ENCODE measurements around the gene LRMDA. TPM values are rescaled to one million over a fixed set of nuclear protein-coding genes. Genes with fewer than 3 reads are reported as not detected.

The LRMDA gene
- total and polyA plus RNA-seq, 2 donors (not counting 1 experiment from before 2014, with no cell fraction given) = 0.12 TPM; not detected in 1

DNA sequence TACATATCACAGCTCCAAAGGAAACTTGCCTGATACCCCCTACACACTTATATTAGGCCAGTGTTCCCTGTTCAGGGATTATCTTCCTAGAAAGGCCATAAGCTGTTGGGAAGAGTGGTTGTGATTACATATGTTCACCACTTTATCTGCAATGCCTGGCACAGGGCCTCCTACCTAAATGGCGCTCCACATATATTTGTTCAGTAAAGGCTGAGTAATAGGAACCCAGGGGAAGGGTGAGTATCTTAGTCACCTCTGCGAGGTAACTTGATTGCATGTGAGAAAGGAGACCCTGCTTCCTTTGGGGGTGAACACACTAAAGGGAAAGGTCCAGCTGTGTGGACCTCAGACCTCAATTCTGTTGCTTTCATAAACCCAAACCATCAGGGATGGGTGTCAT, 896.0 kb downstream of the LRMDA start:
- Mint-ChIP-seq H3K4me3 (no peak overlapping the region), H3K9me3 (ENCODE audit: insufficient read depth) (no peaks in the 10 kb centered on the region), H3K27ac (no peak overlapping the region), H3K27me3 (no peaks in the 10 kb centered on the region), H3K4me1 (no peaks in the 10 kb centered on the region)
- CTCF ChIA-PET = no interaction called here
- WGBS (ENCODE audit: insufficient coverage) = 92% methylated on average over 2 of the region's 2 CpGs
- H3K9ac ChIP-seq (ENCODE audit: low read length) = no peak overlapping the region
- TF ChIP-seq EZH2 (IDR thresholded peaks at IDR 0.05; ENCODE audit: borderline replicate concordance, insufficient read depth, low read depth, low read length, poor library complexity, severe bottlenecking) (no peak), CTCF (IDR thresholded peaks at IDR 0.05) (no peak)
- H3K27ac ChIP-seq (ENCODE audit: low read length in 2 of 2) = no peak overlapping the region
- no peak overlapping the region for H3K4me3 ChIP-seq (ENCODE audit: control extremely low read depth in 1 of 5, extremely low read depth in 1 of 5, insufficient read depth in 1 of 5, low read depth in 2 of 5, low read length in 4 of 5)
- H3K4me1 ChIP-seq (ENCODE audit: control insufficient read depth in 2 of 2, insufficient read depth in 2 of 2, low read length in 2 of 2) = no peaks in the 10 kb centered on the region
- no peak overlapping the region for H3K4me2 ChIP-seq (replicated peaks; ENCODE audit: low read depth, low read length, poor library complexity, severe bottlenecking)
- POLR2A ChIA-PET = no interaction called here
- H3K27me3 ChIP-seq (replicated peaks in 1 of 4; ENCODE audit: control extremely low read depth in 1 of 4, control insufficient read depth in 3 of 4, insufficient read depth in 4 of 4, low read length in 3 of 4) = no peaks in the 10 kb centered on the region
- ATAC-seq (ENCODE audit: low read depth) (no peak), DNase-seq (no peak)
- H2AFZ ChIP-seq (ENCODE audit: insufficient read depth, low read depth, low read length, poor library complexity, severe bottlenecking) = no peak overlapping the region
- no peaks in the 10 kb centered on the region for H4K20me1 ChIP-seq (ENCODE audit: control insufficient read depth, insufficient read depth, low read length, poor library complexity, severe bottlenecking)
- intact Hi-C loops (cut with micrococcal nuclease) = no loop called here
- H3K36me3 ChIP-seq (replicated peaks in 1 of 2; ENCODE audit: control extremely low read depth in 1 of 2, control insufficient read depth in 1 of 2, extremely low read depth in 1 of 2, insufficient read depth in 2 of 2, low read length in 1 of 2) = no peaks in the 10 kb centered on the region
- H3K79me2 ChIP-seq (ENCODE audit: control insufficient read depth, insufficient read depth, low read length) = no peaks in the 10 kb centered on the region
- no peaks in the 10 kb centered on the region for H3K9me3 ChIP-seq (ENCODE audit: control extremely low read depth in 1 of 3, control insufficient read depth in 2 of 3, insufficient read depth in 1 of 3, low read length in 2 of 3)

DNA sequence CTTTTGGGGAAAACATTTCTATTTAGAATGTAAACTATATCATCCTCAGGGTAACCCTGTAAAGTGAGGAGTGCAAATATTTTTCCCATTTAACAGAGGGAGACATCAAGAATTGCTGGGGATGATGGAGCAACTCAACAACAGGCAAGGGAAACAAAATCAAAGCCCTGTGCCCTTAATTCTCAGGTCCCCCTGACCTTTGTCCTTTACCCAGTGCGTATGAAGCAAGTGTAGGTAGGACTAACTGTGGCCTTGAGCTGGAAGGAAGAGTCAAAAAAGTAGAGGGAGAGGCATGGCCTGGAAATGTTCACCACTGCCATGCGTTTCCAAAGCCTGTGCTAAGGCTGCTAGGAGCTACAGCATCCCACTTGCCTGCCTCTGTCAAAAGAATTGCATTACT, 896.9 kb downstream of the LRMDA start:
- H3K27me3 ChIP-seq (replicated peaks in 1 of 4; ENCODE audit: control extremely low read depth in 1 of 4, control insufficient read depth in 3 of 4, insufficient read depth in 4 of 4, low read length in 3 of 4) = no peaks in the 10 kb centered on the region
- H2AFZ ChIP-seq (ENCODE audit: insufficient read depth, low read depth, low read length, poor library complexity, severe bottlenecking) = no peak overlapping the region
- DNase-seq (no peak), ATAC-seq (ENCODE audit: low read depth) (no peak)
- no peak overlapping the region for H3K9ac ChIP-seq (ENCODE audit: low read length)
- CTCF ChIA-PET = no interaction called here
- no peak overlapping the region for H3K4me3 ChIP-seq (ENCODE audit: control extremely low read depth in 1 of 5, extremely low read depth in 1 of 5, insufficient read depth in 1 of 5, low read depth in 2 of 5, low read length in 4 of 5)
- no peaks in the 10 kb centered on the region for H3K4me1 ChIP-seq (ENCODE audit: control insufficient read depth in 2 of 2, insufficient read depth in 2 of 2, low read length in 2 of 2)
- H3K27ac ChIP-seq (ENCODE audit: low read length in 2 of 2) = no peak overlapping the region
- TF ChIP-seq CTCF (IDR thresholded peaks at IDR 0.05) = no peak
- no peak for TF ChIP-seq EZH2 (IDR thresholded peaks at IDR 0.05; ENCODE audit: borderline replicate concordance, insufficient read depth, low read depth, low read length, poor library complexity, severe bottlenecking)
- WGBS (ENCODE audit: insufficient coverage) = no CpG with 5 or more reads among the region's 2 CpGs
- Mint-ChIP-seq H3K27me3 (no peaks in the 10 kb centered on the region), H3K27ac (no peak overlapping the region), H3K4me1 (no peaks in the 10 kb centered on the region), H3K9me3 (ENCODE audit: insufficient read depth) (no peaks in the 10 kb centered on the region), H3K4me3 (no peak overlapping the region)
- no peak overlapping the region for H3K4me2 ChIP-seq (replicated peaks; ENCODE audit: low read depth, low read length, poor library complexity, severe bottlenecking)
- intact Hi-C loops (cut with micrococcal nuclease) = no loop called here
- no peaks in the 10 kb centered on the region for H4K20me1 ChIP-seq (ENCODE audit: control insufficient read depth, insufficient read depth, low read length, poor library complexity, severe bottlenecking)
- H3K36me3 ChIP-seq (replicated peaks in 1 of 2; ENCODE audit: control extremely low read depth in 1 of 2, control insufficient read depth in 1 of 2, extremely low read depth in 1 of 2, insufficient read depth in 2 of 2, low read length in 1 of 2) = no peaks in the 10 kb centered on the region
- POLR2A ChIA-PET = no interaction called here
- no peaks in the 10 kb centered on the region for H3K9me3 ChIP-seq (ENCODE audit: control extremely low read depth in 1 of 3, control insufficient read depth in 2 of 3, insufficient read depth in 1 of 3, low read length in 2 of 3)
- H3K79me2 ChIP-seq (ENCODE audit: control insufficient read depth, insufficient read depth, low read length) = no peaks in the 10 kb centered on the region
